ENCODE results near the gene FOXD1. TPM values are rescaled to one million over a fixed set of nuclear protein-coding genes. Genes with fewer than 3 reads are reported as not detected.
"Not testable (repeated sequence)": the region's sequence is repeated elsewhere in the genome, so short reads cannot be mapped to it uniquely, and the experiment has no call there.

Gene FOXD1
- total and polyA plus RNA-seq, 8 donors = 0.18 to 0.28 (median 0.19) TPM; not detected in 5

DNA sequence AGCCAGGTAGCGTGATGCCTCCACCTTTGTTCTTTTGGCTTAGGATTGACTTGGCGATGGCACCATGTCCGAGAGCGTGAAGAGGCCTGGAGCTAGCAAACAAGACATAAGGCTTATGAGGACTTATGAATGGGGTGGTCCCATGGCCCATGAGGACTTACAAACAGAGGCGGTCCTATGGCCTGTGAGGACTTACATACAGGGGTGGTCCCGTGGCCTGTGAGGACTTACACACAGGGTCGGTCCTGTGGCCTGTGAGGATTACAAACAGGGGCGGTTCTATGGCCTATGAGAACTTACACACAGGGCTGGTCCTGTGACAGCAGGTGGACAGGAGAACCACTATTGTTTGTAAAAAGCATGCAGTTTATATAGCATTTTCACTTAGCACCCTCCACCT is 21.3 kb upstream of the FOXD1 start:
- Histone ChIP-seq H3K27me3 (no peaks in the 10 kb centered on the region), H3K9me3 (no peaks in the 10 kb centered on the region), H3K27ac (no peak overlapping the region), H3K4me3 (no peak overlapping the region), H3K4me1 (no peaks in the 10 kb centered on the region), H3K36me3 (no peaks in the 10 kb centered on the region)
- 92 to 97% (median 95%) methylated on average over 8 of the region's 8 CpGs for WGBS, 5 donors
- intact Hi-C loops (cut with DNase I; ENCODE audit: low total_unique reads) = no loop called here
- TF ChIP-seq EP300 (IDR thresholded peaks at IDR 0.05) = no peak
- TF ChIP-seq, protein P1, sequence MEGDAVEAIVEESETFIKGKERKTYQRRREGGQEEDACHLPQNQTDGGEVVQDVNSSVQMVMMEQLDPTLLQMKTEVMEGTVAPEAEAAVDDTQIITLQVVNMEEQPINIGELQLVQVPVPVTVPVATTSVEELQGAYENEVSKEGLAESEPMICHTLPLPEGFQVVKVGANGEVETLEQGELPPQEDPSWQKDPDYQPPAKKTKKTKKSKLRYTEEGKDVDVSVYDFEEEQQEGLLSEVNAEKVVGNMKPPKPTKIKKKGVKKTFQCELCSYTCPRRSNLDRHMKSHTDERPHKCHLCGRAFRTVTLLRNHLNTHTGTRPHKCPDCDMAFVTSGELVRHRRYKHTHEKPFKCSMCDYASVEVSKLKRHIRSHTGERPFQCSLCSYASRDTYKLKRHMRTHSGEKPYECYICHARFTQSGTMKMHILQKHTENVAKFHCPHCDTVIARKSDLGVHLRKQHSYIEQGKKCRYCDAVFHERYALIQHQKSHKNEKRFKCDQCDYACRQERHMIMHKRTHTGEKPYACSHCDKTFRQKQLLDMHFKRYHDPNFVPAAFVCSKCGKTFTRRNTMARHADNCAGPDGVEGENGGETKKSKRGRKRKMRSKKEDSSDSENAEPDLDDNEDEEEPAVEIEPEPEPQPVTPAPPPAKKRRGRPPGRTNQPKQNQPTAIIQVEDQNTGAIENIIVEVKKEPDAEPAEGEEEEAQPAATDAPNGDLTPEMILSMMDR (IDR thresholded peaks at IDR 0.05) = no peak
- TF ChIP-seq POLR2A (IDR thresholded peaks at IDR 0.05) = no peak
- no peak for TF ChIP-seq POLR2AphosphoS5 (IDR thresholded peaks at IDR 0.05)
- no peak for DNase-seq

DNA sequence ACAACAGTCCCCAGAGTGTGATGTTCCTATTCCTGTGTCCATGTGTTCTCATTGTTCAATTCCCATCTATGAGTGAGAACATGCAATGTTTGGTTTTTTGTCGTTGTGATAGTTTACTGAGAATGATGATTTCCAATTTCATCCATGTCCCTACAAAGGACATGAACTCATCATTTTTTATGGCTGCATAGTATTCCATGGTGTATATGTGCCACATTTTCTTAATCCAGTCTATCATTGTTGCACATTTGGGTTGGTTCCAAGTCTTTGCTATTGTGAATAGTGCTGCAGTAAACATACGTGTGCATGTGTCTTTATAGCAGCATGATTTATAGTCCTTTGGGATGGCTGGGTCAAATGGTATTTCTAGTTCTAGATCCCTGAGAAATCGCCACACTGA is 20.1 kb upstream of the FOXD1 start:
- 75 to 90% (median 83%) methylated on average over 3 of the region's 3 CpGs for WGBS, 5 donors
- H3K27ac ChIP-seq; H3K9me3 ChIP-seq; H3K36me3 ChIP-seq; DNase-seq; H3K27me3 ChIP-seq; intact Hi-C loops (cut with DNase I; ENCODE audit: low total_unique reads); H3K4me1 ChIP-seq; H3K4me3 ChIP-seq: not testable (repeated sequence)

DNA sequence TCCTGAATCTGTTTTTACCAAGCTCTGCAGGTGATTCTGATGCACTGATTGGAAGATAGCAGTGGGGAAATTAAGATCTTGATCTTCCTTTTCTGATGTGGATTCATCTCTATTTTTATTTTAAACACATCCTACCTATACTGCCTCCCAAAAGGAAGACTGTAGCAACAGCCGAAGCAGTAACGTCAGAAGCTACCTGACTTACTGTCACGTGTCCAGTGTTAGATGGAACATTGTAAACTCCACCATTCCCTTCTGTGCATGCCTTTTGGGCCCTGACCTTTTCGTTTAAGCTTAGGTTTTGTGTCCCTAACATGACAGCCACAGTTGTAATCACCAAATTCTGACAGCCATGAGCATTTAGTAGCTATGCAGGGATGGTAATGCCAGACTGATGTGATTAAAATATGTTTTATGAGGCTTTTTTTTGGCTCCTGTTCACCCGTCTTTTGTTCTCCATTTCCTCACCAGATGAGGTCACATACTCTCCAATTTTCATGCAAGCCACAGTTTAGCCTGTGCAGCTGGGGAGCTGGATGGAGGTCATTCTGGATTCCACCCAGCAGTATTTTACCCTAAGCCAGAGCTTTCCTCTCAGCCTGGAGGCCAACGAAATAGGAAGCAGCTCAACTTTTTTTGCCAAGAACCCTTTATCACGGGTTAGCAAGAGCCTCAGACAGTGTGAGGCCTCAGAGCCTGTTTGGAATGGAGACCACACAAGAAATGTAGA is 15.6 kb upstream of the FOXD1 start:
- H3K36me3 ChIP-seq = no peaks in the 10 kb centered on the region
- intact Hi-C loops (cut with DNase I; ENCODE audit: low total_unique reads) = no loop called here
- peak in 1 of 2 donors; percentile 81 for DNase-seq
- no peaks in the 10 kb centered on the region for H3K9me3 ChIP-seq
- WGBS, 5 donors = 45 to 67% (median 59%) methylated on average over 7 of the region's 7 CpGs
- peaks cover 0 to 10% (median 0%) of the 10 kb centered on the region in 3 donors for H3K27me3 ChIP-seq
- no peak overlapping the region for H3K4me3 ChIP-seq
- TF ChIP-seq POLR2AphosphoS5 (IDR thresholded peaks at IDR 0.05) (no peak), EP300 (IDR thresholded peaks at IDR 0.05) (no peak), POLR2A (IDR thresholded peaks at IDR 0.05) (no peak)
- TF ChIP-seq, protein P1 (IDR thresholded peaks at IDR 0.05) = no peak
- H3K27ac ChIP-seq = no peak overlapping the region
- H3K4me1 ChIP-seq = no peaks in the 10 kb centered on the region

DNA sequence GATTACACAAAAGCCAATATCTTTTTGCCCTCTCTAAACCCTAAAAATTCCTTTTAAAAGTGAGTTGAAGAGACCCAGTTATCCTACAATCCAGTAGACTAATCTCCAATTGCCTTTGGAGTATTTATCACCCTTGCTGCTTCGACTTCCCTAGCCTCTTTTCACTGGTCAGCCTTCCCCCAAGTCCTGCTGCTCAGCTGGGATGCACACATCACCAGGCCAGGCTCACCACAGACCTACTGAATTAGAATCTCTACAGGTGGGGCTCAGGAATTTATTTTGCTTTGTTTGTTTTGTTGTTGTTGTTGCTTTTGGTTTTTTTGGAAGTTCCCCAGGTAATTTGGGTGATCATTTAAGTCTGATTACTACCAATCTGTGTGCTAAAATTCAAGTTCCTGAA is 11.6 kb upstream of the FOXD1 start:
- Histone ChIP-seq H3K4me1 (no peaks in the 10 kb centered on the region), H3K9me3 (no peaks in the 10 kb centered on the region), H3K36me3 (no peaks in the 10 kb centered on the region), H3K27ac (no peak overlapping the region), H3K4me3 (no peak overlapping the region), H3K27me3 (peaks cover 0 to 42% (median 16%) of the 10 kb centered on the region in 3 donors)
- 61 to 71% (median 67%) methylated on average over 1 of the region's 1 CpG for WGBS, 5 donors
- TF ChIP-seq POLR2AphosphoS5 (IDR thresholded peaks at IDR 0.05) (no peak), EP300 (IDR thresholded peaks at IDR 0.05) (no peak), POLR2A (IDR thresholded peaks at IDR 0.05) (no peak)
- TF ChIP-seq, protein P1 (IDR thresholded peaks at IDR 0.05) = no peak
- intact Hi-C loops (cut with DNase I; ENCODE audit: low total_unique reads) = no loop called here
- DNase-seq = no peak

DNA sequence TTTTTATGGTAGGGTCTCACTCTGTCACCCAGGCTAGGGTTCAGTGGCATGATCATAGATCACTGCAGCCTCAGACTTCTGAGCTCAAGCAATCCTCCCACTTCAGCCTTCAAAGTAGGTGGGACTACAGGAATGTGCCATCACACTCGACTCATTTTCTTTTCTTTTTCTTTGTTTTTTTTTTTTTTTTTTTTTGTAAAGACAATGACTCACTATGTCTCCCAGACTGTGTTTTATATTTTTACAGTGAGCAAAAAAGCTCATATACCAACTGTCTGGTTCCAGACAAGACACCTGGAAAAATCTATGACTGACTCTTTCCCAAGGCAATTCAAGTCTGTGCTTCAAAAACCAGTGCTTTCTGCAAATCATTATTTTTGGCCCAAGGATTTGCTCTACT is 10.8 kb upstream of the FOXD1 start:
- intact Hi-C loops (cut with DNase I; ENCODE audit: low total_unique reads) = no loop called here
- Histone ChIP-seq H3K4me3 (no peak overlapping the region), H3K27me3 (peaks cover 0 to 48% (median 16%) of the 10 kb centered on the region in 3 donors), H3K9me3 (no peaks in the 10 kb centered on the region), H3K4me1 (no peaks in the 10 kb centered on the region), H3K36me3 (no peaks in the 10 kb centered on the region), H3K27ac (no peak overlapping the region)
- no peak for TF ChIP-seq POLR2AphosphoS5 (IDR thresholded peaks at IDR 0.05)
- TF ChIP-seq POLR2A (IDR thresholded peaks at IDR 0.05) = no peak
- TF ChIP-seq, protein P1 (IDR thresholded peaks at IDR 0.05) = no peak
- TF ChIP-seq EP300 (IDR thresholded peaks at IDR 0.05) = no peak
- DNase-seq = no peak
- WGBS, 5 donors = 38 to 55% (median 48%) methylated on average over 1 of the region's 1 CpG

DNA sequence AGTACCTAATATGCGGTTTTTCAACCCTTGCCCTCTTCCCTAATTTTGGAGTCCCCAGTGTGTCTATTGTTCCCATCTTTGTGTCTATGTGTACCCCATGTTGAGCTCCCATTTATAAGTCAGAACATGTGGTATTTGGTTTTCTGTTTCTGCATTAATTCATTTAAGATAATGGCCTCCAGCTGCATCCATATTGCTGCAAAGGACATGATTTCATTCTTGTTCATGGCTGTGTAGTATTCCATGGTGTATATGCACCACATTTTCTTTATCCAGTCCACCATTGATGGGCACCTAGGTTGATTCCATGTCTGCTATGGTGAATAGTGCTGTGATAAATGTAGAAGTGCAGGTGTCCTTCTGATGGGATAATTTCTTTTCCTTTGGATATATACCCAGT is 7.9 kb upstream of the FOXD1 start:
- H3K9me3 ChIP-seq; H3K27ac ChIP-seq; H3K4me1 ChIP-seq; intact Hi-C loops (cut with DNase I; ENCODE audit: low total_unique reads); H3K36me3 ChIP-seq; DNase-seq; H3K4me3 ChIP-seq: not testable (repeated sequence)
- 73 to 94% (median 91%) methylated on average over 1 of the region's 1 CpG for WGBS, 5 donors
- peaks cover 2 to 77% (median 38%) of the 10 kb centered on the region in 3 donors for H3K27me3 ChIP-seq
